ENCODE results near the gene ATXN1.

DNA sequence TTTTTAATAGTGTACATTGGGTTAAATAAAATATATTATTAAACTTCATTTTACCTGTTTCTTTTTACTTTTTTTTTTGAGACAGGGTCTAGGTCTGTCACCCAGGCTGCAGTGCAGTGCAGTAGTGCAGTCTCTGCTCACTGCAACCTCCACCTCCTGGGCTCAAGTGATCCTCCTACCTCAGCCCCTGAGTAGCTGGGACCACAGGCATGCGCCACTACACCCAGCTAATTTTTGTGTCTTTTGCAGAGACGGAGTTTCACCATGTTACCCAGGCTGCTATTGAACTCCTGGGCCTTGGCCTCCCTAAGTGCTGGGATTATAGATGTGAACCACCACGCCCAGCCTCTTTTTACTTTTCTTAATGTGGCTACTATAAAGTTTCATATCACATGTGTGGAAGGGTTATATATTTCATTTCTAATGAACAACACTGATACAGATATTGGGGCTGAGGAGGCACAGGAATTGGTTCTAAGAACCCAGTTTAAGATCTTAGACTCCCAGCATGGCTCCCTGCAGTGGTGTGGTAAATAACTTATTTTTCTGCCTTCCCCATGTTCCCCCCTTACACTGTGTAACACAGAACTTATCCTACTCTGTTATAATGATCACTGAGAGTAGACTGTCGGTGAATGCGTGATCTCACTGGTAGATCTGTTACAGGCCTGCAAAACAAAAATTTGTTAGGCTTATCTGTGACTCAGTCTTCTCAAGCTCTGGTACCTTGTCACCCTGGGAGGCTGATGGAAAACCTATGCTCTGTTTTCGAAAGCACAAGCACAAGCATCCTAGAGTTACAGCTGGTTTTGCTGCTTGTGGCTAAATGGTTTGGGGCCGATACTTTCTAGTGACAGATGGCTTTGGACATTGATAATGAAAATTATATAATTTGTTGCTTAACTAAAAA lies 5.8 kb upstream of the ATXN1 start:
- no peak for TF ChIP-seq CTCF (conservative IDR thresholded peaks at IDR 0.05; ENCODE audit: low read length)
- TF ChIP-seq EZH2phosphoT487 (IDR thresholded peaks at IDR 0.05; ENCODE audit: borderline replicate concordance), result no peak

Measured in Loucy (cell line).